HG03342 (cell line): Measurements from ENCODE around the gene GRIK3.

ENCODE experiments used
- ATAC-seq: cut with Tn5 transposase; IDR thresholded peaks from one replicate; pipeline ENCODE4 v1.9.1; 2021; ENCODE audit warnings: mild to moderate bottlenecking, moderate library complexity; ENCODE audit not compliant: unreplicated experiment

Gene GRIK3

DNA sequence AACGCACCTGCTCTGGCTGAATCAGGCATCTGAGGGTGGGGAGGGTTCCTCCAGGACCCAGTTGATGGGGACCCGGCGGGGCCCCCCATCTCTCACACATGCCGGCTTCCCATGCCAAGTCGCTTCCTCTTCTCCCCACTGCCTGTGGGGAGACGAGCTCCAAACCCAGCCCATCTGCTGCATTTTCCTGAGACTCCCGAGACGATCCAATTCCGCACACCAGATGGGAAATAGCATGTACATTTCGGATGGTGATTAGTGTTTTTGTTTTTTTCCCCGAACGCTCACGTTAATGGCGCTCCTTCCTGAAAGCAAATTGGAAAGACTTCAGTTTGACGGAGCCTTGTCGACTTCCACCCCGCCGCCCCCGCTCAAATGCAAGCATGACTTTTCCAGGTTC lies 13.2 kb upstream of the GRIK3 start:
- ATAC-seq = no peak

DNA sequence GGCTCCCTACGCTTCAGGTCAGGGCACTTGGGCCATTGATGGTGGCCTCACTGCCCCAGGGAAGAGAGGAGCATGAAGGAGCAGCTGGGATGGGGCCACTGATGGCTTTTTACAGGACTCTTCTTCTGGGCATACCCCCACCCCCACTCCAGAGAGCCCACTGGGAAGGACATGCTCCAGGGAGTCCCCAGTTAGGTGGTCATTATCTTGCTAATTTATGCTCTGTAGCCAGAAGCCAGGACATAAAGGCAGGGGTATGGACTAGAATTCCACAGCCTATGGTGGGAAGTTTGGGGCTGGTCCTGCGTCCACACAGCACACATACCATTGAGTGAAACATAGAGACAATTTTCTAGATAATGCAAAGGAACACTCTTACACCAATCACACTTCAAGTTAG lies 8.8 kb upstream of the GRIK3 start:
- ATAC-seq = no peak

DNA sequence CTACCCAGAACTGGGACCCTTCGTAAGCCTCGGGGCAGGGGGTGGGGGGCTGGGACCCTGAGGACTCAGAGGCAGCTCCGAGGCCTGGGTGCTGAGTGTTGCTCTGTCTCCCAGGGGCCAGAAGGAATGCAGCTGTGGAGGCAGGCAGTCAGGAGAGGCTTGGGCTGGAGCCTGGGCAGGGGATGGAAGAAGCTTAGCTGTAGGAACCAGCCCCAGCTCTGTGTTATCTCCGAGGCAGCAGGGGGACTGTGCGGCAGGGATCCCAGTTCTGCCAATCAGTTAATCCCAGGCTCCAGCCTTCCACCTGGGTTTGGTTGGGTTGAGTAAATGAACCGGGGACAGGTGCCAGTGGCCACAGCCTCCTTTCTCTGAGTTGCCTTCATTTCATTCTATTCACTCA lies 8.2 kb upstream of the GRIK3 start:
- ATAC-seq = no peak

DNA sequence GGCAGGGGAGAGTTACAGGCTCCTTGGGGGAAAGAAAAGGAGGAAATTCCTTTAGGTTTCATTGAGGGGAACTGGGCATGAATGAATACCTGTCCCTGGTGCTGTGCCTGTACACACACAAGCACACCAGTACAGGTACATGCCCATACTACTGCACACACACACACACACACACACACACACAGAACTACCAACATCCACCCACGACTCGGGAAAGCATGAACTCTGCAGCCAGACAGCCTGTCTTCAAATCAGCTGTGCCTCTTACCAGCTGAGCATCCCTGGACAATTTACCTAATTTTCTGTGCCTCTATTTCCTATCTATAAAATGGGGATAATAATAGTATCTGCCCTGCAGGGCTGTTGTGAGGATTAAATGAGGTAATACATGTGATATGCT lies 7.2 kb upstream of the GRIK3 start:
- ATAC-seq = no peak

DNA sequence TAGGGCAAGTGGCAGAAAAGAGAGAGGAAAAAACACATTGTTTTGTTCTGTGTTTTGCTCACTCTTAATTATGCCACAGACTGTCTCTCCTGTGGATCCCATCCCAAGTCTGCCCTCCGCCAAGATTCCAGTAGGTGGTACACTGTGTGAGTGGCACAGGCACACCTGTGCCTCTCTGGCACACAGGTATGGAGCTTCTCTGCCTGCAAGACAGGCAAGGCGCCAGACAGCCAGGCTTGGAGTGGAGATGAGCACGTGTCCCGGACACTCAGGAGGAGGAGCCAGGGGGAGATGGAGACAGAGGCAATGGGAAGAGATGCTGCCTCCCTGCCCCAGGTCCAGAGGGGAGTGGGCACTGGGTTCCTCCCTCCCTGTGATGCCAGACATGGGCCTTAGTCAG lies 6.5 kb upstream of the GRIK3 start:
- no peak for ATAC-seq

DNA sequence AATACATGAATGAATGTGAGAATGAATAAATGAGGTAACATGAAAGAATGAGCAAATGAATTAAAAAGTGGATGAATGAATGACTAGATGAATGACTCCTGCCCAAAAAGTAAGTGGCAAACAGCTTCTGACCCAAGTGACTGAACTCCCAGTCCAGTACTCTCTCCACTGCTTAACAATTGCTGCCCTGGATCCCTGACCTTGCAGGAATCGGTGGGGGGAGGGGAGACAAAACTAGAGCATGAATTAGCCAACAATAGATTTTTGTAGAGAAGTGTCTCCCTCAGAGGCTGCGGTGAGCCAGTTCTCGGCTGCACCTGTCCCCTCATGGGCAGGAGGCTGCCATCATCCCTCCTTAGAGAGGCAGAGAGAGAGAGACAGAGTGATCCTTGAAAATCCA lies 5.9 kb upstream of the GRIK3 start:
- no peak for ATAC-seq

DNA sequence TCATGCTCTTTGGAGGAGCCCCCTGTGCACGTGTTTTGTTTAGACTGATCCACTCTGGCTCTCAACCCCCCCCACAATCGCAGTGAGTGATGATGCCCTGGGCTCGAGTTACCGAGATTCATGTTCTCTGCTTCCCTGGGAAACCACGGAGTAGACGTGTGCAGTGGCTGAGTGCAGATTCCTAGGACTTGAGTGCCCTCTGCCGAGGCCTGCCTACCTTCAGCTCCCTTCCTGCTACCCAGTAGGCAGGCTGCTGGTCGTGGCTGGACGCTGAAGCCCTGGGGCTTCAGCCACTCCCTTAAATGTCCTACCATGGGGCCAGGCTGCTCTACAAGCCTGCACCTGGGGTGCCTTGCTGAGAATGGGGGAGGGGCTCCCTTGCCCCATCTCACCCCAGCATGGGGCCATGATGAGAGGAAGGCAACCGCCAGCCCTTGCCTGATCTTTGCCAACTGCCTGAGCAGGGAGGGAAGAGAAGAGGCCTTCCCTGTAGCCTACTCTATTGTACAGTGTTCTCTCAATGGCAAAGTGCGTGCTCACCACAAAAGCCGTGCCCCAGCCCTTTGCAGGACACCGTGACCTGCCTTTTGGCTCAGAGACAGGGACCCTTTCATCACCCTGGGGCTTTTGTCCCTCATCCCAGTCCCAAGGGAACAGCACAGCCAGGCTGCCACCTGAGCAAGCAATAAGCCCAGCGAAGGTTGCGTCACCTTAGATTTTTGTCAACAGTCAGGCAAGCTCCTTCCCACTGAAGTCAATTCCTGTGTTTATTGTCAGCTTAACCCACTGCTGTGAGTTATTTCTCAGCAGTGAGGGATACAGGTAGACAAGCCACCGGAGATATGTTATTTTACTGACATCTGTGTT lies 4.1 kb upstream of the GRIK3 start:
- ATAC-seq = no peak

DNA sequence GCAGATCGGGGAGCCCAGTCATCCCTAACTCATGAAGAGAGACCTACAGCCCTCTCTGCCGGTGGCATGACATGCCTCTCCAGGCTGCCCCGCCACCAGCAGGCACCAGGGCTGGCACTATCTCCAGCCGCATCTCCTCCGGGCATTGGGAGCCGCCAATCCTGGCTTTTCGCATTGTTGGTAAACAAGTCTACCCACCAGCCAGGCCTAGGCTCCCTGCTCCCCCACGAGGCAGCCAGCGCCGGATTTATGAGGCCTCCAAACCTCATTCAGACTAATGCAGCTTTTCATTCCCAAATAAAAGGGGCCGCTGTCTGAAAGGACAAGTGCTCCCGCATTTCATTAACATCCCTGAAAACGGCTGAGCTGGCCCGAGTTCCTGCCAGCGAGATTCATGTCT lies 3.4 kb upstream of the GRIK3 start:
- ATAC-seq = no peak

DNA sequence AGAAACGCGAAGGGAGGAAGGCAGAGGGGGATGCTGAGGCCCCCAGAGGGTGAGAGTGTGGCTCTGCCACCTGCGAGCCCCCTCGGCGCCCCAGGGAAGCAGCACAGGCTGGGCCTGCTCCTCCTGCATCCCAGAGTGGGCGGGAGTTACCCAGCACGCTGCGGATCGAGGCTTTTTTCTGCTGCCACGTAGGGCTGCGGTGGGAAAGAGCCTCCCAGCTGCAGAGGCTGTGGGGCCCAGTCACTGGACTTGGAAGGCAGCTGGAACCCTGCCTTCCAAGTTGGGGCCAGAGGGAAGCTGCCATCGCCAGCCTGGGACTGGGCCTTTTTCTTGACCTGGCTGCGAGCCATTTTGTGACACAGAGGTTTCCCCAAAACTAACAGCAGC lies 2.3 kb upstream of the GRIK3 start:
- no peak for ATAC-seq

DNA sequence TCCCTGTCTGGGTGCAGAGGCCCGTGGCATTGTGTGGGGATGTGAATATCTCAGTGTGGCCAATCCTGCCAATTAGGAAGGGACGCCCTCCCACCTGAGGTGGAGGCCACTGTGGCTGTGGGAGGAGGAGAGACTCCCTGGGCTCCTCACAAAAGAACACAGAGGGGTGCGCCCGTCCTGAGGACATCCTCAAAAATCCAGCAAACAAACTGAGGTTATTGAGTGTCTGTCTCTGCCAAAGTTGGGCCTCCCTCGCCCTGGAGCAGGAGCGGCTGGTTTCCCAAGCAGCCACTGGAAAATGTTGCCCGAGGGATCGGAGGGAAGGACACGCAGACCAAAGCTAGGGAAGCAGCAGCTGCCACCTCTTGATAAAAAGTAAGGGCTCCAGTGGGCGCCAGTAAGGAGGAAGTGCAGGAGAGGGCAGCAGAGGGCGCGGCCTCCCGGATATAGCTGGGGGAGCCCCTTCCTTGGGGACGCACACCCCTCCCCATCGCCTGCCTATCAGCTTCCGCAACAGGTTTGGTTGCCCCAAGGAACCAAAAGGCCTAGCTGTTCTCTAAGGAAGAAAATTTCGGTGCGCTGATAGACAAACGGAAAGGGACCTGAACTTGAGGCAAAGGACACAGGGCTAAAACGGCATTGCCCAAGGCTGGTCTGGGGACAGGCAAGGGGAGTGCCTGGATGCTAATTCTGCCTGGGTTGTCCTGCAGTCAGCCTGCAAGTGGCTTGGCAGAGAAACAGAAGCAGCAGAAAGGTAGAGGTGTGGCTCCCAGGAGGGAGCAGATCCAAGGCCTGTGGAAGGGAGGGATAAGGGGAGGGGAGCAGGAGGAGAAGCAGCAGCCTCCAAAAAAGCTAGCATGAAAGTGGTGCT lies 1.7 kb upstream of the GRIK3 start:
- ATAC-seq = no peak

DNA sequence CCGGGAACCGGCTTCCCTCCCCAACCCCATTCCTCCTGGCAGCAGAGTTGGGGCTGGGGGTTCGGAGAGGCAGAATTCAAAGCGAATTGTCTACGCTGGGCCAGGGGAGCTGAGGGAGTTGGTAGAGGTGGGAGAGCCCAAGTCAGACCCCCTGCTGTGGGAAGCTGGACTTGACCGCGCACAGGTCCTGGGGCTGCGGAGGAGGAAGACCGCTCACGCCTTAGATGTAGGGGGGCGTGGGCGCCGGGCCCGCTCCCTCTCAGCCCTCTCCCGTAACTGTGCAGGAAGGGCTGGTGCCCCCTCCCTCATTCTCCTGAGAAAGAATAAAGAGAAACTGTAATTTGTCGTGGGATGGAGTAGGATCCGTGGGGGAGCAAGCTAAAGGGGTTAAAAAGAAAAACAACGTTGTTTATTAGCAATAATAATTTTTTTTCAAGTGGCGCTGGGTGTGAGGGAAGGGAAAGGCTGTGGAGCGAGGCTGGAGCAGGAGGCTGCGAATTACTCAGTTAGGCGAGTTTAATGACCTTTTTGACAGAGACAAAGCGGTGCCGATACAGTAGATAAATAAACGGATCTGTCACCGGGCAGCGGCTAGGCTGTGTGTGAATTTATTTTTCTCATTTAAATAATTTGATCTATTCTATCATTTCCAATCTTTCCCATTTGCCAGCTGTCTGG lies 838 bp upstream of the GRIK3 start:
- ATAC-seq = no peak

DNA sequence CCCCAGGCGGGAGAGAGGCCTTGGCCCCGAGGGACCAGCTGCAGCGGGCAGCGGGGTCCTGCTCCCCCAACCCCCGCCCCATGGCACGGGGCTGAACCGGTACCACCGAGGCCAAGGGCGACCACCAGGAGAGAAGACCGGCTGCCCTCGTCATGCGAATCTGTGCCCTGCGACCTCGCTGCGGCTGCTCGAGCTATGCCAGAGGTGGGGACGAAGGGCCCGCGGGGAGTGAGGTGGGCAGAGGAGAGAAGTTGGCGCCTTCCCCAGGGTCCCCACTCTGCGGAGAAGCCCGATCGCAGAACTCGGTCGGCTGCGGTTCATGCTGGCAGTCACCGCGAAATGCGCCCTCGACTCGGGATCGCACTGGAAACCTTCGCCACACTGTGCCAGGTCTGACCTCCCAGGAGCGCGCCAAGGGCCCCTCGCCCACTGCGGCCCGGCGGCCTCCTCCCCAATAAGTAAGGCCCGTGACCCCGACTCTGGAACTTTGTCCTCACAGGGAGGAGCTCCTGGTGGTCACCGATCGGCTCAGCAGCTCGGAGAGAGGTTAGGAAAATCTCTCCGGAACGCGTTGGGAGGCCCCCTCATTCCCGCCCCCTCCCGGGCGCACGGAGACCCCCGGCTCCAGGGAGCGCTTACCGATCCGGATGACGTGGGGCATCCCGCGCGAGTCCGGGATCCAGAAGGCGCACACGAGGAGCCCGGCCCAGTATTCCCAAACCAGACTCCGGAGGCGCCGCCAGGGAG lies 787 bp downstream of the GRIK3 start:
- ATAC-seq = no peak

DNA sequence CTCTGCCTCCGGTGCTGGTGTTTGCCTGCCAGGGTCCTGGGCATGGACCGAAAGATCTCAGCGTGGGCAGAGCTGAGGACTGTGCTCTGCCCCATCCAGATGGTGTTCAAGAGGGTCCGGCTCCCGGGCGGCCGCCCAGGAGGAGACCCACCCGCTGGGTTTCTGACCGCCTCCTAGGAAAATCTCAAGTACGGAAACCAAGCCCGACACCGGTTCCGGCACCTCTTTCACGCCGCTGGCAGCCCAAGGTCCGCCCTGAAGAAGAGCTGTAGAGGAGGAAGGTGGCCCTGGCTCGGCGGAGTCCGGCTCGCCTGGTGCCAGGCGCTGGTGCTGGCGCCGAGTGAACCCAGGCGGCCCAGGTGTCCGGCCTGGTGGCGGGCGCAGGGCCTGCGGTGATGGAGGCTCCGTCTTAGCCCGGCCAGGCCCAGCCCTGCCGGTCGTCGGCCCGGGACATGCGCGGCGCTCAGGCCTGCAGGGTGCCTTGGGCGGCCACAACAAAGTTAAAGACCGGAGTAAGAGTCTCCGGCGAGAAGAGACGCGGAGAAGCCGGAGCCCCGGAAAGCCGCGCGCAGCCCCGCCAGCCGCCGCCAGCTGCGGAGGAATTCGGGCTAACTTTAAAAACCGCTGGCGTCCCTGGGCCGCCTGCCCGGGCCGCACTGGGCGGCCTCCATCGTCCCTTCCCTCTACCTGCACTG lies 1.5 kb downstream of the GRIK3 start:
- no peak for ATAC-seq

DNA sequence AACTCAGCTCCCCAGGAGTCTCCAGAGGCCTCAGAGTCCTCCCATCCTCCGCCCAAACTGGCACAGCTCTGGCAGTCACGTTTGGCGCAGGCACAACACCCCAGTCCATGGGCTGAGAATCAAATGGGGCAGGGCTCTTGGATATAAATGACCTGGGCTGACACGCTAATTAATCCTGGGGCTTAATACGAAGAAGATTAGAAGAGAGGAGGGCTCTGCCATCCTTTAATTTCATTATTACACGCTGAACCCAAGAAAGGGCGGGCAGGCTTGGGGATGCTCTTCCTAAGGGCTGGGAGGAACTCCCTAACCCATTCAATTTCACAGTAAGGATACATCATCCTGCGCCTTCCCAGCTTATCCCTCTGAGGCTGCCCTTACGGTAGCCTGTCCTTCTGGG lies 2.4 kb downstream of the GRIK3 start:
- no peak for ATAC-seq

DNA sequence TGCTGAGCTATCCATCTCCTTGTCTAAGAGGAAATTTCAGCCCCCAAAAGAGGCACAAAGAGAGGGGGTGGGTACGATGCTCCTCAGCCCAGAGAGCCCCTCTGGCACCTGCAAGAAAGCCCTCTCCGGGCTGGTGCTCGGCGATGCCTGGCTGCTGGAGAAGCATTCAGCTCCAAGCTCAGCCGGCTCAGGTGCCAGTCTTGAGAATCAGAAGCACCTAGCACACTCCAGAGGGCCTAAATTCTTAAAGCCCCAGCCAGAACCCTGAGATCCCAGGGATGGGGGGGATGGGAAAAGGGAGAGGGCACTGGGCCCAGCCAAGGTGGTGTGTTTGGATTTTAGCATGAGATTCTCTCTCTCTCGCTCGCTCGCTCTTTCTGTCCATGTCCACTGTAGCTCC lies 2.9 kb downstream of the GRIK3 start:
- ATAC-seq = no peak

DNA sequence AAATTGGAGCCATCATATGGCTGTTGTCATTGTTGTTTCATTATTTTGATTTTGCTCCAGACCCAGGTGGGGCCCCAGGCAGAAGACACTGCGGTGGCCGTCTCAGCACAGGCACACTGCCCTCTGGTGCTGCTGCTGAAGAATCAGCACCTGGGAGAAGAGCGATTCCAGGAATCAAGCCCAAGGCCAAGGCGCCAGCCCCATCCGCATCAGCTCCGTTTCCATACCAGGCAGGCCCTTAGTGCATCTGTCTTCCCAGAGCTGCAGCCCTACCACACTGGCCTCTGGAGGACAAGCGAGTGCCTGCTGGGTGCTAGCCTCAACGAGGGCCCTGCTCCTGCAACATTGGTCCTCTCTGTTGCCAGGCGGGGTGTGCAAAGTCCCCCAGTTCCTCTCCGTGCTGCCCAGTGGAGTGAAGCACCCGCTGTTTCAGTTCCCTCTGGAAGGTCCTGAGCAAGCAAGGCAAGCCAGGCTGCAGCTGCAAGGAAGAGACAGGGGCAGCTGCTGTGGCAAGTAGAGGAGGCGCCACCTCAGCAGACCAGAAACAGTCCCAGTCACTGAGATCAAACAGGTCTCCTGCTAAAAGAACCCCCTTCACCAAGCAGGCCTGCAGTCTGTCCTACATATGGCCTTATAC lies 5.2 kb downstream of the GRIK3 start:
- ATAC-seq = no peak

DNA sequence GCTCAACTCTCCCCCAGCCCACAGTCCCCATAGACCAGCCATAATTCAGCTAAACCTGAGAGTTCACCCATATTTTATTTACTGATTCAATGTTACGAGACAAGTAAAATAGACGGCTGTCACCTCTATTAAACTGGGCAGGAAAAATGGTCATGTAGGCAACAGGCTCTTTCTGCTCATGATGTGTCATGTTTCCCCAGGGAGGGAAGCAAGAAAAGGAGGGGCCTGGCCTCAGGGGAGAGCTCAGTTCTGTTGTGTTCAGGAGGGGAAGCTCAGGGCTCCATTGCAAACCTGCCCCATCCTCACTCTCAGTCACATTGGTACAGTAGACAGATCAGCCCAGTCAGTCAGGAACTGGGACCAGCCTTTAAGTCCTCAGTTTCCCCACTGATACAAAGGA lies 12.8 kb downstream of the GRIK3 start:
- no peak for ATAC-seq

DNA sequence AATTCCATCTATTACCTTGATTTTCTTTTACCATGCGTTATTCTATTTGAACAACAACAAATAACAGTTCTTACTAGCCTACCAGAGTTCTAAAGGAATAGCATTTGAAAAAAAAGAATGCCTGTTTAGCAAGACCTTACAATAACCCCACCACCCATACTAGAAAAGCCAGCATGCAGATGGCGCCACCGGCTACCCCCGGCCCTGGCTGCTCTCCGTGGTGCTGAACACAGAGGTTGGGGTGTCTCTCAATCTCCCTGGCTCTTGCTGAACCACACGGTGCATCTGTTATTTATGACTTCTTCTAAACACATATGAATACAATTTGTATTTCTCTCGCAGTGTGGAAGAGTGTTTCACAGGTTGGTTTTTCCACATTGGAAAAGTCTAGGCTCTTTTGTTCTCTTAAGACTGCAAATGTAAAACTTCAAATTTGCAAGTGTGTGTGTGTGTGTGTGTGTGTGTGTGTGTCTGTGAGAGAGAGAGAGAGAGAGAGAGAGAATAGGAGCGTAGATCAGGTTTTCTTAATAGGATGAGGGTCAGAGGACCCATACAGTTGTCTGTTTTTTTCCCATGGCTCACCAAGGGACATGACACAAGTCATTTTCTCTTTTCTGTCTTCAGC lies 13.6 kb downstream of the GRIK3 start:
- ATAC-seq = no peak

DNA sequence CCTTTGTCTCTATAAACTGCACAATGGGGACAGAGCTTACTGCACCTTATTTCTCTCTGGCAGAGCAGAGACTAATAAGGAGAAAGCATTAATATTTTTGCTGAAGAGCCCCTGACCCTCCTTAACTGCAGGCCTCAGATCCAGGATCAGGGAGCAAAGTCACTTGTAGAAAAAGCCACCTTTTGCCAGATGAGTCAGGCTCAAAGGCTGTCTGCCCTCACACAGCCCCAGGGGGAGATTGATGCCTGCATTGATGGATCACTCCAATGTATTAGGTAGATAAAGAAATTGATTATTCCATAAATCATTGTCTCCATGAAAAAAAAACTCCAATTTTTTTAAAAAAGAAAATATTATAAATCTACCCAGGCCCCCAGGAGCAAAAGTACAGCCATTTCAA lies 15.8 kb downstream of the GRIK3 start:
- no peak for ATAC-seq
